GM10266 (cell line): ENCODE data around the gene CPA1.

Experiments used
- DNase-seq: peaks from one replicate; pipeline ENCODE4 v3.0.0; 2012; ENCODE audit errors: extremely low spot score
- CTCF ChIP-seq: IDR thresholded peaks from 2 replicates; pipeline ENCODE4 v1.5.1; 2012; ENCODE audit warnings: mild to moderate bottlenecking, low read depth; ENCODE audit not compliant: control insufficient read depth, insufficient read depth; ENCODE audit errors: missing control alignments

Gene CPA1

GRCh38 chr7:130379921-130380860 lies at the start of gene CPA1:
CPA1 (plus strand) TSS chr7:130380494; CDS start chr7:130380521, 27 bp downstream.
- TF ChIP-seq CTCF: no peak
- DNase-seq: no peak

GRCh38 chr7:130332259-130333053 lies 47.8 kb upstream of the CPA1 start:
- DNase-seq: no peak
- TF ChIP-seq CTCF: no peak

- TF ChIP-seq CTCF: no peak
- DNase-seq: no peak
Observed at GRCh38 chr7:130333832-130334231, 46.5 kb upstream of the CPA1 start.

- no peak for TF ChIP-seq CTCF
- no peak for DNase-seq
Observed at GRCh38 chr7:130334274-130334673, 46.0 kb upstream of the CPA1 start.

GRCh38 chr7:130337410-130337971 lies 42.8 kb upstream of the CPA1 start:
- TF ChIP-seq CTCF: no peak
- DNase-seq: no peak

GRCh38 chr7:130338233-130338632 lies 42.1 kb upstream of the CPA1 start:
- no peak for TF ChIP-seq CTCF
- no peak for DNase-seq
